Thoracic aorta (tissue), 2 donors: ENCODE results near the gene FAM174C. TPM values are rescaled to one million over a fixed set of nuclear protein-coding genes. Genes with fewer than 3 reads are reported as not detected.

ENCODE experiments used
- ATAC-seq: fragments of 150-250 bp; one replicate; pipeline ENCODE4 v1.8.0; 2017; ENCODE audit warnings: low read depth; ENCODE audit not compliant: insufficient number of reproducible peaks, low FRiP score
- DNase-seq: peaks from one replicate; pipeline ENCODE4 v3.0.0-alpha.2; 2020; ENCODE audit warnings: low spot score
- H3K27ac ChIP-seq, 2 donors: fragments of 200-600 bp; sonication (generic); 1 replicate in 1 of 2; 2 replicates in 1 of 2; pipeline ENCODE4 v1.5.1; 2016; ENCODE audit warnings: mild to moderate bottlenecking in 2 of 2, moderate library complexity in 2 of 2
- H3K27me3 ChIP-seq: fragments of 200-600 bp; sonication (generic); replicated peaks from 2 replicates; pipeline ENCODE4 v1.6.0; 2016; ENCODE audit warnings: mild to moderate bottlenecking; ENCODE audit not compliant: insufficient read depth
- H3K36me3 ChIP-seq: fragments of 200-600 bp; sonication (generic); one replicate; pipeline ENCODE4 v1.5.1; 2016
- H3K4me1 ChIP-seq, 2 donors: fragments of 200-600 bp; sonication (generic); 1 replicate in 1 of 2; 2 replicates in 1 of 2; pipeline versions ENCODE4 v1.5.1 to v1.6.0; 2016; ENCODE audit warnings: low read depth in 2 of 2, mild to moderate bottlenecking in 1 of 2; ENCODE audit not compliant: control insufficient read depth in 1 of 2
- H3K4me3 ChIP-seq: fragments of 200-600 bp; sonication (generic); 2 replicates; pipeline ENCODE4 v1.5.1; 2016; ENCODE audit warnings: mild to moderate bottlenecking
- H3K9me3 ChIP-seq: fragments of 200-600 bp; sonication (generic); 2 replicates; pipeline ENCODE4 v1.5.1; 2016
- total RNA-seq, 2 donors: library from RNA; depleted of rRNA; stranded (reverse); fragments of >200 nt; gene quantifications; one replicate each; pipeline versions ENCODE4 v1.1.0 to v1.2.3, GENCODE V29; 2016
- TF ChIP-seq, protein P1 (sequence below): fragments of 200-600 bp; sonication (generic); IDR thresholded peaks from one replicate; pipeline ENCODE4 v1.5.1; 2019; ENCODE audit warnings: antibody characterized with exemption

The FAM174C gene
- total RNA-seq, 2 donors from 2014 or later: 18.8 to 40.8 TPM

DNA sequence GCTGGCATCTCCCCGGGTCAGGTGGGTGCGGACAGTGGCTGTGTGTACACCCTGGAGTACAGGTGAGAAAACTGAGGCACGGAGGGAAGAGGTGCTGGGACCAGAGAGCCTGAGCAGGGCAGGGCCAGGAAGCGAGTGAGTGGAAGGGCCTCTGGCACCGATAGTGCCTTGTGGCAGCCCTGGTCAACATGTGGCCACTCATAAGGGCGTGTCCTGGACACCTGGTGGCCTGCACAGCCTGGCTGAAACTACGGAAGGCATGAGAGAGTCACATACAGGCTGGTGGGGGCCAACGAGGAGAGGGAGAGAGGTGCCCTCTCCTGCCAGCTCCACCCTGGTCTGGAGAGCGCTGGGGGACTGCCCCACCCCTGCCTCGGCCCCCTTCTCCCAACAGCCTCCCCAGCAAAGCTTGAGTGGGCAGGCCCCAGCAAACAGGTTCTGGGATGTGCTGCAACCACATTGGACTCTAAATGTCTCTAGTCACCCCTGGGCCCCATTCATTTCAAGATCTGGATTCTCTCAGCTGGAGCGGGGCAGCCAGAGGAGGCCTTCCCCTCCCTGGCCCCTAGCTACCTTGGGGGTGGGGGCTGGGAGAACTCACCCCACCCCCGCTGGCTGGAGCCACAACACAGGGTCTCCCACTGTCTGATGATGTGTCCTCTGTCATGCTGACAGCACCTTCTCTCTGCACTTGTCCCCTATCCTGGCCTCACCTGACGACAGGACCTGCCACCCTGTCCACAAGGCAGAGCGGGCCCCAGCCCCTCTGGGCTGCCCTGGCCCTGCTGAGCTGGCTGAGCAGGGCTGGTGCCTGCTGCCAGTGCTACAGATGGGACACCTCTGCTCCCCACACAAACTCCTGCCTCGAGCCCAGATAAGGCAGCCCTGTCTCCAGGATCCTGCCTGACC is 43.3 kb upstream of the FAM174C start:
- Histone ChIP-seq H3K4me3 (no peak overlapping the region), H3K27ac (peak overlapping the region in 1 of 2 donors; percentile 7), H3K36me3 (peaks cover 13% of the 10 kb centered on the region), H3K27me3 (no peaks in the 10 kb centered on the region), H3K9me3 (no peaks in the 10 kb centered on the region), H3K4me1 (peaks cover 6 to 16% of the 10 kb centered on the region in 2 donors)
- DNase-seq: no peak
- TF ChIP-seq, protein P1, sequence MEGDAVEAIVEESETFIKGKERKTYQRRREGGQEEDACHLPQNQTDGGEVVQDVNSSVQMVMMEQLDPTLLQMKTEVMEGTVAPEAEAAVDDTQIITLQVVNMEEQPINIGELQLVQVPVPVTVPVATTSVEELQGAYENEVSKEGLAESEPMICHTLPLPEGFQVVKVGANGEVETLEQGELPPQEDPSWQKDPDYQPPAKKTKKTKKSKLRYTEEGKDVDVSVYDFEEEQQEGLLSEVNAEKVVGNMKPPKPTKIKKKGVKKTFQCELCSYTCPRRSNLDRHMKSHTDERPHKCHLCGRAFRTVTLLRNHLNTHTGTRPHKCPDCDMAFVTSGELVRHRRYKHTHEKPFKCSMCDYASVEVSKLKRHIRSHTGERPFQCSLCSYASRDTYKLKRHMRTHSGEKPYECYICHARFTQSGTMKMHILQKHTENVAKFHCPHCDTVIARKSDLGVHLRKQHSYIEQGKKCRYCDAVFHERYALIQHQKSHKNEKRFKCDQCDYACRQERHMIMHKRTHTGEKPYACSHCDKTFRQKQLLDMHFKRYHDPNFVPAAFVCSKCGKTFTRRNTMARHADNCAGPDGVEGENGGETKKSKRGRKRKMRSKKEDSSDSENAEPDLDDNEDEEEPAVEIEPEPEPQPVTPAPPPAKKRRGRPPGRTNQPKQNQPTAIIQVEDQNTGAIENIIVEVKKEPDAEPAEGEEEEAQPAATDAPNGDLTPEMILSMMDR: no peak
- ATAC-seq: no peak

DNA sequence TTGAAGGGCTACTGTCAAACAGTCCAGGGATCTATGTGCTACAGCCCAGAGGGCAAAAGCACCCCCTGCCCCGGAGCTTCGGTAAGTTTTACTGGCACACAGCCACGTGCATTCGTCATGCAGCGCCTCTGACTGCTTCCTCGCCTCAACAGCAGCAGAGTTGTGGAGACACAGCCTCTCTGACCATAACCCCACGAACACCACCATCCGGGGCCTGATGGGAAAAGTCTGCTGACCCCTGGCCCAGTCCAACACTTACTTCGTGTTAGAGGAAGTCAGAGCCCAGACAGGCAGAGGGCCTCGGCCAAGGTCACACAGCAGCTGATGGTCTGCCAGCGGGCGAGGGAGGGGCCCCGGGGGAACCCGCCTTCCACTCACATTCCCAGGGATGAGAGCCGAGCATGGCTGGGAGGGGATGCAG is 42.7 kb upstream of the FAM174C start:
- no peak for ATAC-seq
- peak overlapping the region in 1 of 2 donors; percentile 7 for H3K27ac ChIP-seq
- H3K36me3 ChIP-seq: peaks cover 7% of the 10 kb centered on the region
- TF ChIP-seq, protein P1: no peak
- H3K27me3 ChIP-seq: no peaks in the 10 kb centered on the region
- no peaks in the 10 kb centered on the region for H3K9me3 ChIP-seq
- peaks cover 9 to 21% of the 10 kb centered on the region in 2 donors for H3K4me1 ChIP-seq
- no peak overlapping the region for H3K4me3 ChIP-seq
- no peak for DNase-seq

DNA sequence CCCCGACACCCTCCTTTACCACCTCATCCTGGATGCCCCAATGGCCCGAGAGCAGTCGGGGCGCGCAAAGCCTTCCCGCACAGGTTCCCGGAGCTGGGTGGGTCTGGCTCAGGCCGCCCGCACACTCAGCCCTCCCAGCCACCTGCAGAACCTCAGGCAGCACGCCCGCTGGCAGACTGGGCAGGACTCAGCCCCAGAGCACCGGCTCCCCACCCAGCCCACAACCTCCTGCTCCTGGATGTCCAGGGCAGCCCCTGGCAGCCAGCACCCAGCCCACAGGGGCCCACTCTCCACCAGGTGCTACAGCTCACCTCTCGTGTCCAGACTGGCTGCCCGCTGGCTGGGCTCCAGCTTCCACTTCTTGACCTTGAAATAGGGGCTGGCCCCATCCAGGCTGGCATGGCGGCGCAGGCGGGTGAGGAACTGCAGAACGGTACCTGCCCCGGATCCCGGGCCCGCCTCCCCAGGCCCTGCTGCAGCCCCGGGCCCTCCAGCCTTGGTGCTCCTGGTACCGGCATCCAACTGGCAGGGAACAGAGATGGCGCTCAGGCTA is 42.1 kb upstream of the FAM174C start:
- H3K27me3 ChIP-seq: no peaks in the 10 kb centered on the region
- no peak overlapping the region for H3K27ac ChIP-seq
- peaks cover 11 to 23% of the 10 kb centered on the region in 2 donors for H3K4me1 ChIP-seq
- no peak overlapping the region for H3K4me3 ChIP-seq
- no peak for DNase-seq
- H3K36me3 ChIP-seq: peaks cover 2% of the 10 kb centered on the region
- no peaks in the 10 kb centered on the region for H3K9me3 ChIP-seq
- TF ChIP-seq, protein P1: no peak
- ATAC-seq: no peak

DNA sequence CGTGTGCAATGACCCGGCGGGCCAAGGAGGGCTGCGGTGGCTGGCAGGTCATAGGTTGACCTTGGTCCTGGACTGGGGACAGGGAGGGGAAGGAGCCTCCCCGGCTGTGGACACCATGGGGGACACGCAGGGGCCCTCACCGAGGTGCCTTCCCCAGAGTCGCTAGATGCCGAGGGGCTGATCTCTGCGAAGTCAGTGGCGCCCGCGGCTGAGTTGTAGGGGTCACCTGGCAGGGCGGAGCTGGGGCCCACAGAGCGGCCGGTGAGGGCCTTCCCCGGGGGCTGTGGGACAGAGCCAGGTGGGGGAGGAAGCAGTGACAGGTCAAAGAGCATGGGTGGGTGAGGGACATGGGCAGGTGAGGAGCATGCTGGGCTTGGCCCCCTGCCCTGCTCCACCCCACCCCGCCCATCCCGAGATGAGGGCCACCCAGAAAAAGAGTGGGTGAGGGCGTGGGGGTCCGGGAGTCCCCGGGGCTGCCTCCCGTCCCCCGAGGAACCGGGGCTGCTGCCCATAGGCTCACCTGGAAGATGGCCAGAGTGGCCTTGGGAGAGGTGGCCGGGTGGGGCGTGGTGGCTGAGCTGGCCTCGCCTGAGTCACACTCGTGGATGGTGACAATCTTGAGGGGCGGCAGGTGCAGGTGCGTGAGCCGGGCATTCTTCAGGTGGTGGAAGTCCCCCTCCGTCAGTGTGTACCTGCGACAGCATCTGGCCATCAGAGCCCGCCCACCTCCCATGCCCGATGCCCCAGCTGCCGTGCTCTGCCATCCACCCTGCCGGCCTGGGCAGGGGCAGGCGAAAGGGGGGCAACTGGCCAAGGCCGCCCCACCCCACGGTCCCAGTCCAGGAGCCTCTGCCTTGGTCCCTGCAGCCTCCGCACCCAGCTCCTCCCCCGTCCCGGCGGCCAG is 41.0 kb upstream of the FAM174C start:
- ATAC-seq (no peak), DNase-seq (no peak)
- H3K27ac ChIP-seq: no peak overlapping the region
- no peak overlapping the region for H3K4me3 ChIP-seq
- no peaks in the 10 kb centered on the region for H3K27me3 ChIP-seq
- H3K36me3 ChIP-seq: no peaks in the 10 kb centered on the region
- TF ChIP-seq, protein P1: no peak
- no peaks in the 10 kb centered on the region for H3K9me3 ChIP-seq
- H3K4me1 ChIP-seq: peaks cover 12 to 31% of the 10 kb centered on the region in 2 donors

DNA sequence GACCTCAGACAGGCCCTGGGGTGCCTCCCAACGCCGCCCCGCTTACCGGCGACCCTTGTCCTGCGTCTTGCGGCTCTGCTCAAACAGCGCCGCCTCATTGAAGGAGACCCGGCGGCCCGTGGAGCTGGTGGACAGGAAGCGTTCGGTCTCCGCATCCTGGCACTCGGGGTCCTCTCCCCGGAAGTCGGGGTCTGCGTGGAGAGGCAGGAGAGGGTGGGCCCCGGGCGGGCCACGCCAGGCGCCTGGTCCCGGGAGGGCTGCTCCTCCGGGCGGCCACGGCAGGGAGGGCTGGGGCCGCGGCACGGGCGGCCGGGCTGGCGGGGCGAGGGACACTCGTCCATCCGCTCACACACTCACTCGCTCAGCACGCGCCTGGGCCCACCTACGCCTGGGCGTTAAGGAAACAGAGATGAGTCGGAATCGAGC is 40.4 kb upstream of the FAM174C start:
- TF ChIP-seq, protein P1: no peak
- H3K9me3 ChIP-seq: no peaks in the 10 kb centered on the region
- no peak for ATAC-seq
- H3K27me3 ChIP-seq: no peaks in the 10 kb centered on the region
- H3K27ac ChIP-seq: no peak overlapping the region
- H3K4me1 ChIP-seq: peaks cover 15 to 34% of the 10 kb centered on the region in 2 donors
- no peaks in the 10 kb centered on the region for H3K36me3 ChIP-seq
- no peak for DNase-seq
- H3K4me3 ChIP-seq: no peak overlapping the region
